H1 (cell line): ENCODE results near the gene ZBTB20. TPM values are rescaled to one million over a fixed set of nuclear protein-coding genes. Genes with fewer than 3 reads are reported as not detected.

Source experiments
- CTCF ChIA-PET: fragments of 300-600 bp; sonication (Branson Sonifier 250); formaldehyde crosslinking; loops from one replicate; lab custom pipeline; 2021; ENCODE audit not compliant: partially characterized antibody; lab: Charles Lee
- POLR2A ChIA-PET: fragments of 300-600 bp; sonication (Branson Sonifier 250); formaldehyde crosslinking; loops from one replicate; lab custom pipeline; 2021; ENCODE audit warnings: inconsistent platforms; ENCODE audit not compliant: partially characterized antibody; lab: Charles Lee
- DNase-seq, 2 experiments: peaks; one replicate each; pipeline versions ENCODE4 v3.0.0 to v3.0.0-alpha.2; 2010 to 2022; ENCODE audit warnings: low spot score in 2 of 2, low read depth in 1 of 2, mixed read lengths in 1 of 2
- FAIRE-seq: peaks from 2 replicates; lab custom pipeline; 2011; peaks lifted over from hg19 to GRCh38; lab: Jason Lieb, UNC
- H2AFZ ChIP-seq: 2 replicates; pipeline ENCODE4 v1.8.1; 2012; ENCODE audit warnings: low read length, inconsistent platforms
- H2AK5ac ChIP-seq: 2 replicates; pipeline ENCODE4 v1.6.1; 2013; ENCODE audit warnings: low read depth, low read length
- H2BK120ac ChIP-seq: replicated peaks from 2 replicates; pipeline ENCODE3; 2013; ENCODE audit warnings: low read depth, low read length, inconsistent platforms
- H2BK12ac ChIP-seq: 2 replicates; pipeline ENCODE4 v1.6.1; 2013; ENCODE audit warnings: low read depth, low read length
- H2BK15ac ChIP-seq: 2 replicates; pipeline ENCODE4 v1.6.1; 2013; ENCODE audit warnings: low read length
- H2BK20ac ChIP-seq: 2 replicates; pipeline ENCODE4 v1.6.1; 2013; ENCODE audit warnings: low read length
- H2BK5ac ChIP-seq: 2 replicates; pipeline ENCODE4 v1.6.1; 2013; ENCODE audit warnings: low read depth, low read length
- H3K14ac ChIP-seq: 2 replicates; pipeline ENCODE4 v1.6.1; 2013; ENCODE audit warnings: inconsistent platforms; ENCODE audit not compliant: insufficient read length
- H3K18ac ChIP-seq: 2 replicates; pipeline ENCODE4 v1.6.1; 2013; ENCODE audit warnings: low read length; ENCODE audit errors: extremely low read depth
- H3K23ac ChIP-seq: 2 replicates; pipeline ENCODE4 v1.6.1; 2013; ENCODE audit warnings: inconsistent platforms; ENCODE audit not compliant: insufficient read length
- H3K23me2 ChIP-seq: 2 replicates; pipeline ENCODE4 v1.6.1; 2013; ENCODE audit warnings: low read depth, low read length
- H3K27ac ChIP-seq: 2 replicates; pipeline ENCODE4 v1.6.1; 2011; ENCODE audit warnings: low read depth, low read length, inconsistent platforms
- H3K27me3 ChIP-seq, 4 experiments: replicated peaks in 1 of 4; 1 replicate in 1 of 4; 2 replicates in 3 of 4; pipeline versions ENCODE4 v1.6.1 to v1.8.1; 2011 to 2013; ENCODE audit warnings: low read length in 3 of 4, mild to moderate bottlenecking in 3 of 4, inconsistent platforms in 2 of 4, mixed read lengths in 2 of 4, moderate library complexity in 1 of 4; ENCODE audit not compliant: control insufficient read depth in 3 of 4, insufficient read depth in 3 of 4; ENCODE audit errors: extremely low read depth in 1 of 4
- H3K36me3 ChIP-seq, 4 experiments: 2 replicates each; pipeline versions ENCODE4 v1.6.1 to v1.8.1; 2011 to 2013; ENCODE audit warnings: mild to moderate bottlenecking in 4 of 4, low read length in 3 of 4, moderate library complexity in 2 of 4, control low read depth in 1 of 4, inconsistent platforms in 1 of 4; ENCODE audit not compliant: insufficient read depth in 4 of 4, control insufficient read depth in 2 of 4
- H3K4ac ChIP-seq: replicated peaks from 2 replicates; pipeline ENCODE3; 2013; ENCODE audit warnings: low read length, low read depth, mixed read lengths, inconsistent platforms; ENCODE audit not compliant: insufficient read length
- H3K4me1 ChIP-seq, 4 experiments: replicated peaks in 1 of 4; 1 replicate in 1 of 4; 2 replicates in 3 of 4; pipeline versions ENCODE4 v1.6.1 to v1.8.1; 2011 to 2013; ENCODE audit warnings: low read length in 3 of 4, inconsistent platforms in 2 of 4, mixed read lengths in 1 of 4; ENCODE audit not compliant: insufficient read depth in 4 of 4, control insufficient read depth in 3 of 4
- H3K4me2 ChIP-seq, 2 experiments: 2 replicates each; pipeline versions ENCODE4 v1.6.1 to v1.8.1; 2011 to 2013; ENCODE audit warnings: low read depth in 2 of 2, low read length in 2 of 2, control low read depth in 1 of 2, inconsistent platforms in 1 of 2, mild to moderate bottlenecking in 1 of 2; ENCODE audit not compliant: insufficient read depth in 1 of 2
- H3K4me3 ChIP-seq, 4 experiments: fragments of 200-600, 300-600 bp in 1 of 4; sonication (generic), shearing (Covaris generic), sonication (Bioruptor Twin) in 1 of 4; 2 replicates each; pipeline versions ENCODE4 v1.5.1 to v1.8.1; 2011 to 2016; ENCODE audit warnings: low read length in 4 of 4, low read depth in 3 of 4, control low read depth in 2 of 4, inconsistent platforms in 2 of 4, mild to moderate bottlenecking in 2 of 4, mixed read lengths in 1 of 4, moderate library complexity in 1 of 4; ENCODE audit not compliant: insufficient read depth in 2 of 4; ENCODE audit errors: extremely low read depth in 1 of 4
- H3K56ac ChIP-seq: replicated peaks from 2 replicates; pipeline ENCODE3; 2013; ENCODE audit warnings: low read depth, mild to moderate bottlenecking, mixed read lengths, low read length, inconsistent platforms; ENCODE audit not compliant: insufficient read length
- H3K79me1 ChIP-seq: 2 replicates; pipeline ENCODE4 v1.6.1; 2013; ENCODE audit warnings: low read depth, low read length, control low read depth
- H3K79me2 ChIP-seq, 2 experiments: 2 replicates each; pipeline versions ENCODE4 v1.6.1 to v1.8.1; 2012 to 2013; ENCODE audit warnings: low read length in 2 of 2, mild to moderate bottlenecking in 2 of 2, inconsistent platforms in 1 of 2; ENCODE audit not compliant: insufficient read depth in 2 of 2, control insufficient read depth in 1 of 2
- H3K9ac ChIP-seq, 4 experiments: replicated peaks in 1 of 4; 1 replicate in 1 of 4; 2 replicates in 3 of 4; pipeline versions ENCODE4 v1.6.1 to v1.8.1; 2011 to 2013; ENCODE audit warnings: low read depth in 3 of 4, low read length in 3 of 4, control low read depth in 2 of 4, mild to moderate bottlenecking in 2 of 4, moderate library complexity in 2 of 4, inconsistent platforms in 1 of 4; ENCODE audit errors: extremely low read depth in 1 of 4
- H3K9me3 ChIP-seq, 2 experiments: 2 replicates each; pipeline versions ENCODE4 v1.6.1 to v1.8.1; 2012 to 2013; ENCODE audit warnings: mild to moderate bottlenecking in 2 of 2, moderate library complexity in 2 of 2, control low read depth in 1 of 2, inconsistent platforms in 1 of 2, low read depth in 1 of 2, low read length in 1 of 2, mixed read lengths in 1 of 2; ENCODE audit not compliant: insufficient read depth in 2 of 2
- H4K20me1 ChIP-seq, 2 experiments: replicated peaks in 1 of 2; 2 replicates each; pipeline versions ENCODE3 to v1.8.1; 2011 to 2013; ENCODE audit warnings: inconsistent platforms in 2 of 2, low read length in 2 of 2, mild to moderate bottlenecking in 1 of 2; ENCODE audit not compliant: insufficient read depth in 2 of 2, control insufficient read depth in 1 of 2
- H4K5ac ChIP-seq: 2 replicates; pipeline ENCODE4 v1.6.1; 2013; ENCODE audit warnings: low read length, low read depth, mixed read lengths, inconsistent platforms; ENCODE audit not compliant: insufficient read length
- H4K8ac ChIP-seq: 2 replicates; pipeline ENCODE4 v1.8.0; 2013; ENCODE audit warnings: mild to moderate bottlenecking, moderate library complexity, low read length, inconsistent platforms; ENCODE audit not compliant: insufficient read depth; ENCODE audit errors: extremely low read depth
- H4K91ac ChIP-seq: replicated peaks from 2 replicates; pipeline ENCODE3; 2013; ENCODE audit warnings: low read length, mixed read lengths, inconsistent platforms; ENCODE audit not compliant: insufficient read length
- CTCF ChIP-seq, 3 experiments: IDR thresholded peaks; 1 replicate in 2 of 3; 2 replicates in 1 of 3; pipeline versions ENCODE4 v1.5.1 to v1.6.1; 2011; ENCODE audit warnings: low read length in 3 of 3, mild to moderate bottlenecking in 3 of 3, inconsistent platforms in 2 of 3, low read depth in 1 of 3, moderate library complexity in 1 of 3; ENCODE audit not compliant: insufficient read depth in 1 of 3; ENCODE audit errors: control extremely low read depth in 1 of 3
- EP300 ChIP-seq, 2 experiments: IDR thresholded peaks; 1 replicate in 1 of 2; 2 replicates in 1 of 2; pipeline ENCODE4 v1.6.1; 2011 to 2012; ENCODE audit warnings: low read depth in 2 of 2, low read length in 2 of 2, mild to moderate bottlenecking in 2 of 2, borderline replicate concordance in 1 of 2, inconsistent platforms in 1 of 2, moderate library complexity in 1 of 2
- WGBS, 2 experiments: shearing (Covaris generic) in 1 of 2; methylation state at CpG; one replicate each; pipeline versions ENCODE4 v1.1.6 to v1.1.7; 2013 to 2015; ENCODE audit warnings: low lambda C conversion rate in 2 of 2, mixed read lengths in 2 of 2, inconsistent platforms in 1 of 2, low coverage in 1 of 2, missing lambda C conversion rate in 1 of 2; ENCODE audit not compliant: insufficient replicate concordance in 2 of 2, insufficient coverage in 1 of 2, insufficient read length in 1 of 2; ENCODE audit errors: extremely low coverage in 1 of 2, missing lambda C conversion rate in 1 of 2; 5-methylcytosine and 5-hydroxymethylcytosine counted together
- polyA plus RNA-seq, 7 experiments: library from polyadenylated mRNA; depleted of rRNA in 3 of 7; stranded (reverse) in 5 of 7; unstranded in 2 of 7; fragments of >200 nt in 5 of 7; fragments of 200-250 nt in 2 of 7; gene quantifications; 1 replicate in 5 of 7; 2 replicates in 1 of 7; 4 replicates in 1 of 7; pipeline versions ENCODE4 v1.2.1 to v1.2.3, GENCODE V29; 2011 to 2013; ENCODE audit warnings: missing spikeins in 2 of 7, mixed read lengths in 2 of 7
- total RNA-seq: library from RNA; stranded (reverse); fragmentation: NEBNext Ultra II Directional; extraction: Animal tissue kit (Norgen Biotek cat#: 25700); gene quantifications from 2 replicates; pipeline ENCODE4 v1.2.1, GENCODE V29; 2021

ZBTB20 gene
- total and polyA plus RNA-seq, 2 of the 8 experiments (the other 6 are each of a cell fraction or from before 2014, with no cell fraction given) = 0.35 to 1.3 TPM

- FAIRE-seq = no peak
Observed at GRCh38 chr3:114962189-114962588, 184.9 kb downstream of the ZBTB20 start.

More at GRCh38 chr3:114962189-114962588, 184.9 kb downstream of the ZBTB20 start:
- H3K27me3 ChIP-seq = no peaks in the 10 kb centered on the region
- no peaks in the 10 kb centered on the region for H3K79me1 ChIP-seq
- H3K23ac ChIP-seq = no peak overlapping the region
- H3K4me3 ChIP-seq = no peak overlapping the region
- 86% methylated on average over 2 of the region's 2 CpGs; no CpG with 5 or more reads in 1 of the 2 experiments for WGBS, 2 experiments
- H3K4ac ChIP-seq = no peak overlapping the region
- H3K27ac ChIP-seq = no peak overlapping the region
- no peak overlapping the region for H2BK5ac ChIP-seq
- H3K4me2 ChIP-seq = no peak overlapping the region
- no peak overlapping the region for H2BK120ac ChIP-seq
- H3K79me2 ChIP-seq = no peaks in the 10 kb centered on the region
- no peaks in the 10 kb centered on the region for H3K9me3 ChIP-seq
- H3K18ac ChIP-seq = no peak overlapping the region
- H4K8ac ChIP-seq = no peak overlapping the region
- H3K4me1 ChIP-seq = no peaks in the 10 kb centered on the region
- H3K56ac ChIP-seq = no peak overlapping the region
- H3K14ac ChIP-seq = no peak overlapping the region
- no peak for TF ChIP-seq EP300 (IDR thresholded peaks at IDR 0.05; ENCODE audit: borderline replicate concordance in 1 of 2, low read depth in 2 of 2, low read length in 2 of 2)
- no peak for TF ChIP-seq CTCF (IDR thresholded peaks at IDR 0.05; ENCODE audit: control extremely low read depth in 1 of 3, insufficient read depth in 1 of 3, low read depth in 1 of 3, low read length in 3 of 3)
- no peaks in the 10 kb centered on the region for H3K36me3 ChIP-seq
- no peak overlapping the region for H2AFZ ChIP-seq
- no peak overlapping the region for H4K91ac ChIP-seq
- CTCF ChIA-PET = interaction anchor here (0.7 kb wide), 1 partner anchor 617 kb away, joined by 3 read pairs; no protein-coding TSS in a partner anchor
- no peak overlapping the region for H2BK12ac ChIP-seq
- no peak overlapping the region for H2BK15ac ChIP-seq
- no peak for DNase-seq
- no peaks in the 10 kb centered on the region for H3K23me2 ChIP-seq
- POLR2A ChIA-PET = no interaction called here
- H2AK5ac ChIP-seq = no peak overlapping the region
- H4K5ac ChIP-seq = no peak overlapping the region
- no peak overlapping the region for H2BK20ac ChIP-seq
- H3K9ac ChIP-seq = no peak overlapping the region
- H4K20me1 ChIP-seq = no peaks in the 10 kb centered on the region
